ENCODE measurements around the gene TTLL7. TPM values are rescaled to one million over a fixed set of nuclear protein-coding genes. Genes with fewer than 3 reads are reported as not detected.
"Not testable (repeated sequence)": the region's sequence is repeated elsewhere in the genome, so short reads cannot be mapped to it uniquely, and the experiment has no call there.

Gene TTLL7
- total RNA-seq, 1 donor from 2014 or later = 8.6 TPM

DNA sequence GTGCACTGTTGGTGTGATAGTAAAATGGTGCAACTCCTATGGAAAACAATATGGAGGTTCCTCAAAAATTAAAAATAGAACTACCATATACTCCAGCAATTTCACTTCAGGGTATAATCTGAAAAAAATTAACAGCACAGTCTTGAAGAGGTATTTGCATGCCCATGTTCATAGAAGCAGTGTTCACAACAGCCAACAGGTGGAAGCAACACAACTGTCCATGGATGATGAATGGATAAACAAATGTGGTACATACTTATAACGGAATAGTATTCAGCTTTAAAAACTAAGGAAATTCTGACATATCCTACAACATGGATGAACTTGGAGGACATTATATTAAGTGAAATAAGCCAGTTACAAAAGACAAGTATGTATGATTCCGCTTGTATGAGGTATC is 8.2 kb downstream of the TTLL7 start:
- Mint-ChIP-seq H3K9me3 (ENCODE audit: unreplicated experiment) (peaks cover 6% of the 10 kb centered on the region), H3K4me1 (ENCODE audit: unreplicated experiment) (no peaks in the 10 kb centered on the region), H3K4me3 (ENCODE audit: unreplicated experiment) (no peak overlapping the region), H3K36me3 (ENCODE audit: unreplicated experiment) (peaks cover 2% of the 10 kb centered on the region), H3K27ac (ENCODE audit: unreplicated experiment) (no peak overlapping the region), H3K27me3 (ENCODE audit: unreplicated experiment) (no peaks in the 10 kb centered on the region)
- TF ChIP-seq, protein P1, sequence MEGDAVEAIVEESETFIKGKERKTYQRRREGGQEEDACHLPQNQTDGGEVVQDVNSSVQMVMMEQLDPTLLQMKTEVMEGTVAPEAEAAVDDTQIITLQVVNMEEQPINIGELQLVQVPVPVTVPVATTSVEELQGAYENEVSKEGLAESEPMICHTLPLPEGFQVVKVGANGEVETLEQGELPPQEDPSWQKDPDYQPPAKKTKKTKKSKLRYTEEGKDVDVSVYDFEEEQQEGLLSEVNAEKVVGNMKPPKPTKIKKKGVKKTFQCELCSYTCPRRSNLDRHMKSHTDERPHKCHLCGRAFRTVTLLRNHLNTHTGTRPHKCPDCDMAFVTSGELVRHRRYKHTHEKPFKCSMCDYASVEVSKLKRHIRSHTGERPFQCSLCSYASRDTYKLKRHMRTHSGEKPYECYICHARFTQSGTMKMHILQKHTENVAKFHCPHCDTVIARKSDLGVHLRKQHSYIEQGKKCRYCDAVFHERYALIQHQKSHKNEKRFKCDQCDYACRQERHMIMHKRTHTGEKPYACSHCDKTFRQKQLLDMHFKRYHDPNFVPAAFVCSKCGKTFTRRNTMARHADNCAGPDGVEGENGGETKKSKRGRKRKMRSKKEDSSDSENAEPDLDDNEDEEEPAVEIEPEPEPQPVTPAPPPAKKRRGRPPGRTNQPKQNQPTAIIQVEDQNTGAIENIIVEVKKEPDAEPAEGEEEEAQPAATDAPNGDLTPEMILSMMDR (IDR thresholded peaks at IDR 0.05) = no peak
- no peak for DNase-seq (ENCODE audit: extremely low spot score, unreplicated experiment)

DNA sequence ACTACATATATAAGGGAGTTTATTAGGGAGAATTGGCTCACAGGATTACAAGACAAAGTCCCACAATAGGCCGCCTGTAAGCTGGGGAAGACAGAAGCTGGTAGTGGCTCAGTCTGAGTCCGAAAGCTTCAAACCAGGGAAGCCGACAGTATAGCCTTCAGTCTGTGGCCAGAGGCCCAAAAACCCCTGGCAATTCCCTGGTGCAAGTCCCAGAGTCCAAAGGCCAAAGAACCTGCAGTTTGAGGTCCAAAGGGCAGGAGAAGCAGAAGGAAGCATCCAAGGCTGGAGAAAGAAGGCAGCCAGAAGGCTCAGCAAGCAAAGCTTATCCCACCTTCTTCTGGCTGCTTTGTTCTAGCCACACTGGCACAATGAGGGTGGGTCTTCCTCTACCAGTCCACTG is 13.9 kb downstream of the TTLL7 start:
- H3K27me3 Mint-ChIP-seq (ENCODE audit: unreplicated experiment) = no peaks in the 10 kb centered on the region
- H3K4me1 Mint-ChIP-seq (ENCODE audit: unreplicated experiment) = peaks cover 5% of the 10 kb centered on the region
- H3K4me3 Mint-ChIP-seq (ENCODE audit: unreplicated experiment) = no peak overlapping the region
- TF ChIP-seq, protein P1 (IDR thresholded peaks at IDR 0.05) = no peak
- H3K27ac Mint-ChIP-seq (ENCODE audit: unreplicated experiment) = no peak overlapping the region
- no peak for DNase-seq (ENCODE audit: extremely low spot score, unreplicated experiment)
- H3K9me3 Mint-ChIP-seq (ENCODE audit: unreplicated experiment) = peaks cover 19% of the 10 kb centered on the region
- H3K36me3 Mint-ChIP-seq (ENCODE audit: unreplicated experiment) = peaks cover 10% of the 10 kb centered on the region

DNA sequence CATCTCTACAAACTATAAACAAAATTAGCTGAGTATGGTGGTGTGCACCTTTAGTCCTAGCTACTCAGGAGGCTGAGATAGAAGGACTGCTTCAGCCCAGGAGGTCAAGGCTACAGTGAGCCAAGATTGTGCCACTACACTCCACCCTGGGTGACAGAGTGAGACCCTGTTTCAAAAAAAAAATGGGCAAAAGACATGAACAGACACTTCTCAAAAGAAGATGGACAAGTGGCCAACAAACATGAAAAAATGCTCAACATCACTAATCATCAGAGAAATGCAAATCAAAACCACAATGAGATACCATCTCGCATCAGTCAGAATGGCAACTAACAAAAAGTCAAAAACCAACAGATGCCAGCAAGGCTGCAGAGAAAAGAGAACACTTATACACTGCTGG is 15.0 kb downstream of the TTLL7 start:
- H3K36me3 Mint-ChIP-seq (ENCODE audit: unreplicated experiment); H3K27ac Mint-ChIP-seq (ENCODE audit: unreplicated experiment); DNase-seq (ENCODE audit: extremely low spot score, unreplicated experiment); H3K4me1 Mint-ChIP-seq (ENCODE audit: unreplicated experiment); H3K27me3 Mint-ChIP-seq (ENCODE audit: unreplicated experiment); H3K4me3 Mint-ChIP-seq (ENCODE audit: unreplicated experiment): not testable (repeated sequence)
- H3K9me3 Mint-ChIP-seq (ENCODE audit: unreplicated experiment) = peaks cover 22% of the 10 kb centered on the region

DNA sequence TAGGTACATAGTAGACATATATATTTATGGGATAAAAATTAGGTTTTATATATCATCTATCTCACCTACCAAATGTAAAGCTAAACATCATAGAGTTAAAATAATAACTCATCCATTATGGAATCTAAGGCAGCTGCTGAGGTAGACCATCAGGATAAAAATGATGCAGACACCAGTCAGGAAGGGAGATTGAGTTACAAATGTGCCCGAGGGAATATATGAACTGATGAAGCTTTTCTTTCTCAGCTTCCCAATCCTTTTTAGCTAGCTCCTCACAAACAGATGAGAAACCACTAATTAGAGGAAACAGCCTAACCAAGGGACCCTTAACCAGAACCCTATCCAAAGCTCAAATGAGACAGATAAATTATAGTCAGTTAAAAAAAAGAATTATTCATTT is 20.9 kb downstream of the TTLL7 start:
- H3K27me3 Mint-ChIP-seq (ENCODE audit: unreplicated experiment) = no peaks in the 10 kb centered on the region
- DNase-seq (ENCODE audit: extremely low spot score, unreplicated experiment) = no peak
- H3K9me3 Mint-ChIP-seq (ENCODE audit: unreplicated experiment) = peaks cover 11% of the 10 kb centered on the region
- H3K4me3 Mint-ChIP-seq (ENCODE audit: unreplicated experiment) = no peak overlapping the region
- no peaks in the 10 kb centered on the region for H3K36me3 Mint-ChIP-seq (ENCODE audit: unreplicated experiment)
- peaks cover 5% of the 10 kb centered on the region for H3K4me1 Mint-ChIP-seq (ENCODE audit: unreplicated experiment)
- TF ChIP-seq, protein P1 (IDR thresholded peaks at IDR 0.05) = no peak
- H3K27ac Mint-ChIP-seq (ENCODE audit: unreplicated experiment) = no peak overlapping the region

DNA sequence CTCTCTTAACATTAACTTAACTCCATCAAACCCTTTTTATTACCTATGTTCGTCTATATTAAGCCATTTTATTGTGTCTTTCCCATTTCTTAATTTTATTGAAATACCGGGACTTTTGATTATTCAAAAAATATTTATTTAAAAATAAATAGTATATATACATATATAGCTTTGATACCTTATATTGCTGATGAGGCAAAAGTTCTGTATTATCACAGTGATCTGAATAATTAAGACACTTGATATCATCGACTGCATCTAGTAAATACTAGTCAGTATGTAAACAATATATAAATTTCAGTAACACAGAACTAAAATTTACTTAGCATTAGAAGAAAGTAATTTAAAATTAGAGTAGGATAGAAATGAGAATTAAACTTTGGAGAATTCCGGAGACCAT is 22.0 kb downstream of the TTLL7 start:
- Mint-ChIP-seq H3K4me3 (ENCODE audit: unreplicated experiment) (no peak overlapping the region), H3K9me3 (ENCODE audit: unreplicated experiment) (peaks cover 14% of the 10 kb centered on the region), H3K4me1 (ENCODE audit: unreplicated experiment) (peaks cover 3% of the 10 kb centered on the region), H3K27me3 (ENCODE audit: unreplicated experiment) (no peaks in the 10 kb centered on the region), H3K36me3 (ENCODE audit: unreplicated experiment) (no peaks in the 10 kb centered on the region), H3K27ac (ENCODE audit: unreplicated experiment) (no peak overlapping the region)
- DNase-seq (ENCODE audit: extremely low spot score, unreplicated experiment) = no peak
- TF ChIP-seq, protein P1 (IDR thresholded peaks at IDR 0.05) = no peak

DNA sequence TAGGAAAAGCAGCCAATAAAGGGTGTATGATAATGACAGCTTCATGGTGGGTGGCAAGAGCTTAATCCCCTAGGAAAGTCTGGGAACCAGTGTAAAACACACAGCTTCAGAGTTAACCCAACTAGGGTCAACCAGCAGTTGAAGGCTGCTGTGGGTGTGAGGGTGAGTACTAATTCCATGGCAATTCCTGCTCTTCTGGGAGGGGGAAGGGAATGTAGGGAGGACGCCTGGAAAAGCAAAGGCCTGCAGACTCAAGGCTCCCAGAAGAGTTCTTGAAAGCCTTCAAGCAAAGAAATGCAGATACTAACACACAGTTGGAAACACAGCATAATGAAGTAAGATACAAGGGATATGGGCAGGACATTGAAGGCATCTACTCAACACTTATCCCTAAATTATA is 28.1 kb downstream of the TTLL7 start:
- no peak overlapping the region for H3K27ac Mint-ChIP-seq (ENCODE audit: unreplicated experiment)
- H3K9me3 Mint-ChIP-seq (ENCODE audit: unreplicated experiment) = peaks cover 9% of the 10 kb centered on the region
- DNase-seq (ENCODE audit: extremely low spot score, unreplicated experiment) = no peak
- no peaks in the 10 kb centered on the region for H3K36me3 Mint-ChIP-seq (ENCODE audit: unreplicated experiment)
- TF ChIP-seq, protein P1 (IDR thresholded peaks at IDR 0.05) = no peak
- H3K4me3 Mint-ChIP-seq (ENCODE audit: unreplicated experiment) = no peak overlapping the region
- H3K27me3 Mint-ChIP-seq (ENCODE audit: unreplicated experiment) = no peaks in the 10 kb centered on the region
- H3K4me1 Mint-ChIP-seq (ENCODE audit: unreplicated experiment) = no peaks in the 10 kb centered on the region
